Glomerular visceral epithelial cell (primary cell): ENCODE results near the gene WIPF1.

Experiments used
- DNase-seq: peaks from one replicate; pipeline ENCODE4 v3.0.0-alpha.2; 2016; ENCODE audit errors: extremely low spot score

WIPF1 gene

GRCh38 chr2:174540893-174541292 lies 56.7 kb downstream of the WIPF1 start:
- DNase-seq = no peak

- DNase-seq = no peak
Measured at GRCh38 chr2:174535757-174536703, 61.6 kb downstream of the WIPF1 start.

- no peak for DNase-seq
Measured at GRCh38 chr2:174535083-174535482, 62.5 kb downstream of the WIPF1 start.

DNA sequence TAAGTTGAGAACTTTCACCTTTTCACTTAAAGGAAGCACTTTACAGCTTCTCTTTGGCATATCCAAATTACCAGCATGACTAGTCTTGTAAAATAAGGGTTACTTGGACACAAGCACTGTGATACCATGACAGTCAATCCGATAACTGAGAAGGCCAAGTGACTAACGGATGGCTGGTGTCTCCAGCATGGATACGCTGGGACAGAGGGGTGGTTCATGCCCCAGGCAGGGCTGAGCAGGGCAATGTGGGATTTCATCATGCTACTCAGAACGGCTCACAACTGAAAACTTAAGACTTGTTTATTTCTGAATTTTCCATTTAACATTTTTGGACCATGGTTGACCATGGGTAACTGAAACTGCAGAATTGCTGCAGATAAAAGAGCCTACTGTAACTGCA lies 67.7 kb downstream of the WIPF1 start:
- DNase-seq = no peak

GRCh38 chr2:174527959-174528358 lies 69.6 kb downstream of the WIPF1 start:
- no peak for DNase-seq

DNA sequence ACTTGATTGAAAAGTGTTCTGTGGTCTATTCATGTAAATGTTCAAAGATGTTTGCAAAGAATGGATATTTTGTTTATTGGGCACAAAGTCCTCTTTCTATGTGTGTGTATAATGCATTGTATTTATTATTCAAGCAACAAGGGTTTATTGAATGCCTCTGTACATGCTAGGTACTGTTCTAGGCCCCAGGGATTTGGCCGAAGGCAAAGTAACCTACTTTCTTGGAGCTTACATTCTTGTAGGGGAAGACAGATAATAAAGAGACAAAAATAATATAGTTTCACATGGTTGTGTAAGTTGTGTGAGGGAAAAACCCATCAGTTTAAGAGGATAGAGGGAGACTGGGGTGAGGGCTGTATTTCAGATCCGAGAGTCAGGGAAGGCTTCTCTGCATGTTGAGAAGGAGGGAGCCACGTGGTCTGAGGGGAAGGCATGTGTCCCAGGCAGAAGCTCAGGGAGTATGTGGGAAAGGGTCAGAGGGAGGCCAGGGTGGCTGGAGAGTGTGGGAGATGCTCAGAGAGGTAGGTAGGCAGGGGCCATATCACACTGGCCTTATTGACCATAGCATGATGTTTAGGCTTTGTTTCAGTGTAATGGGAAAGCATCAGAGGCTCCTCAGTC lies 70.4 kb downstream of the WIPF1 start:
- no peak for DNase-seq

DNA sequence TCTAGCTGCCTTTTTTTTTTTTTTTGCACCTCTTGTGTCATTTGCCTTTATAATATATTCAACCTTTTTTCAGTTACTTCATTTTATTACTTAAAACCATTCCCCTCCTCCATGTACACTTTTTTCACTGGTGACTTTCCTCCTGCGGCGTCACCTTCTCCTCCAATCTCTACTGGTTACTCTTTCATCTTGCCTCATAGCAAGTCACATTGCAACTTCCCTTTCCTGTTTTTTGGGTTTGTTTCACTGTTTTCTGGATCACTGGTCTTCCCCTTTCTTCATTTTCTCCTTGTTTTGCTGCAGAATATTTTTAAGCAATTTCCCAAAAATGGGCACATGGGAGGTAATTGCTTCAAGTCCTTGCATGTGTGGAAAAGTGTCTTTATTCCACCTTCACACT lies 73.1 kb downstream of the WIPF1 start:
- DNase-seq = no peak

- DNase-seq = no peak
Measured at GRCh38 chr2:174522553-174522952, 75.1 kb downstream of the WIPF1 start.

DNA sequence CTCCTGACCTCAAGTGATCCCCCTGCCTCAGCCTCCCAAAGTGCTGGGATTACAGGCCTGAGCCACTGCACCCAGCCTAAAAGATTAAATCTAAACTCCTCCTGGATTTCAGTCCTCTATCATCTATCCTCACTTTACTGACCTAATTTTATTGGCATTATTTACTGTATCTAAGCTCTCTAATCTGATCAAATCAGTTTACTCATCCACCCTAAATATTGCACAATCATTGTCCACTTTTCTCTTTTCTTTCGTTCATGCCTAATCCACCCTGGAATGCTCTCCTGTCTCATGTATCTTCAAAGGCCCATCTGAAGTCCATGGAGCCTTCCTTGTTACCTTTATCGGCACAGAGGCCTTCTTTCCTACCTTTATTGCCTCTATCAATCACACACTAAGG lies 79.2 kb downstream of the WIPF1 start:
- DNase-seq = no peak

DNA sequence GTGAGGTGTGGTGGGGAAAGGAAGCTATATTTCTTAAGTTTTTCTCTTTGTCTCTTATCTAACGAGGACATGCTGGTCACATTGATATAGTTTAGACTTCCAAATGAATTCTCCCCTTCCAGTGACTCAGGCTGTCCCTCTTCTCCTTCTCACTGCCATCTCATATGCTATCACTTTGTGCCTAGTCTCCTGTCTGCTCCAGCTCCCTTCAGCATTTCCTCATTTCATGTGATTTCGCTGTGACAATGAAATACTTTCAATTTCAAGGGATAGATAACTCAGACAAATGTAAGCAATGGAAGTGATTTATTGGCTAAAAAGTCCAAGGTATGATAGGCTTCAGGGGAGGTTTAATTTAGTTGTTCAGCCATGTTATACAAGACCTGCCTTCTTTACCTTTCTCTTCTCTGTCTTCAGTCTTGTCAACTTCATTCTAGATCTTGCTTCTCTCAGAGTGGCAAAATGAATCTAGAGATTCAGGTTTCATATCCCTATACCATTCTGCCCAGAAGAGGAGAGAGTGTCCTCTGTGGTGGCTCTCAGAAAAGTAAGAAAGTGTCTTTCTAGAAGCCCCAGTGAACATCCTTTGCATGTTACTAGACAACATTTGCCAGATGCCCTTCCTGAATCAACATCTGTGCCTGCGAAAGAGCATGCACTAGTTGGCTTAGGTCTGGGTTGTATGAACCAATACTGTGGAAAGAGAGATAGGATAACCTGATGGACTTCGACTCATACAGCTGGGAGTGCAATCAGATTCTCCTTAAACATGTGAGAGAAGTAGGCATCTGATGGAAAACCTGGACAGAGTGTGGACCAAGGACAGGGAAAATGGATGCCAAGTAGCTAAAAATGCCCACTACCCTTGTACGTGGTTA lies 80.9 kb downstream of the WIPF1 start:
- DNase-seq = no peak

DNA sequence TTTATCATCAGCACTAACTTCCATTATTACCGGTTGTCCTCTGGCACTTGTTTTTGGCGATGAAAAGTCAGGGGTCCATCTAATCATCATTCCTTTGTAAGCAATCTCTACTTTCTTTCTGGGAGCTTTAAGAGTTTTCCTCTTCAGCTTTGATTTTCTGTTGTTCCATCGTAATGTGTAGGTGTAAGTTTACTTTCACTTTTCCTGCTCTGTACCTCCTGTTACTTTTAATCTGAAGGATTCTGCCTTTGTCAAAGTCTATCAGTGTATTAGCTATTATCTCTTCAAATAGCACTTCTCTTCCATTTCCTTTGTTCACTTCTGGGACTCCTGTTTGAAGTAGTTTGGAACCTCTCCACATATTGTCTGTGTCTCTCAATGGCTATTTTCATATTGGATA lies 85.3 kb downstream of the WIPF1 start:
- DNase-seq = no peak

- no peak for DNase-seq
Measured at GRCh38 chr2:174511580-174512260, 85.9 kb downstream of the WIPF1 start.

DNA sequence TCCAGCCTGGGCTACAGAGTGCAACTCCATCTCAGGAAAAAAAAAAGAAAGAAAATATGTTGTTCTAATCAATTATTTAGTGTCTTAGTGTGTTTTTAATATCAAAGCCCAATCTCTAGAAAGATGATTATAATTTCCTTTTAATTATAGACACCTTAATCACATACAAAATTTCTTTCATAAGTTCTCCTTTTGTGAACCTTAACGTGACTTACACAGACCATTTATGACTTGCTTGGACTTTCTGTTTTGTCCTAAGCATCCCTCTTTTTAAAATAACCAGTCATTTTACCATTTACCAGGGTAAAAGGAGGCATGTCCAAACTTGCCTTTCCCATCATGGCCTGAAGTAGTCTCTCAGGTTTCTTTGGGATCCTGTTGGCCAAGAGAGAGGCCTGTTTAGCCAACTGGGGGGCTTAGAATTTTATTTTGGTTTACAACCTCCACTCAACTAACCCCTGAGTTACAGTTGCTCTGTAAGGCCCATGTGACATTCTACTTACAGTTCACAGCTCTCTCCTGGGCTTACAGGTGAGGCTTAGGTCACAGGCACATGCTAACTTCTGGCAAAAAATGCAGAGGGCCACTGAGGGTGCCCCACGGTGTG lies 86.9 kb downstream of the WIPF1 start:
- peak; percentile 15 for DNase-seq
